MCF 10A (cell line): ENCODE data around the gene PRCD. TPM values are rescaled to one million over a fixed set of nuclear protein-coding genes. Genes with fewer than 3 reads are reported as not detected.

ENCODE experiments used
- BruUV-seq: library from RNA; stranded (reverse); fragments of 400-500 nt; replicated peaks from 2 replicates; lab custom pipeline; 2021; lab: Mats Ljungman, UMichigan
- CTCF ChIA-PET: fragments of 300-600 bp; sonication (Branson Sonifier 250); formaldehyde crosslinking; extraction: SDS; loops from one replicate; lab custom pipeline; 2021; ENCODE audit warnings: antibody characterized with exemption, inconsistent platforms; lab: Yijun Ruan, JAX
- POLR2A ChIA-PET: fragments of 300-600, 350-650 bp; sonication (Branson Sonifier 250); formaldehyde crosslinking; extraction: SDS; loops from one replicate; lab custom pipeline; 2020; ENCODE audit warnings: antibody characterized with exemption, inconsistent platforms; lab: Yijun Ruan, JAX
- DNase-seq: peaks from one replicate; pipeline ENCODE4 v3.0.0-alpha.2; 2018; ENCODE audit not compliant: unreplicated experiment
- H3K27ac Mint-ChIP-seq: one replicate; pipeline ENCODE4 v1.8.0; 2022; ENCODE audit warnings: mild to moderate bottlenecking, low read depth, mixed read lengths; ENCODE audit not compliant: unreplicated experiment
- H3K27me3 Mint-ChIP-seq: one replicate; pipeline ENCODE4 v1.8.0; 2022; ENCODE audit warnings: mixed read lengths; ENCODE audit not compliant: insufficient read depth, unreplicated experiment
- H3K36me3 Mint-ChIP-seq: one replicate; pipeline ENCODE4 v1.8.0; 2022; ENCODE audit warnings: mild to moderate bottlenecking, moderate library complexity, mixed read lengths; ENCODE audit not compliant: insufficient read depth, unreplicated experiment
- H3K4me1 Mint-ChIP-seq: one replicate; pipeline ENCODE4 v1.8.0; 2022; ENCODE audit warnings: mixed read lengths; ENCODE audit not compliant: insufficient read depth, unreplicated experiment
- H3K4me3 Mint-ChIP-seq: one replicate; pipeline ENCODE4 v1.8.0; 2022; ENCODE audit warnings: mild to moderate bottlenecking, moderate library complexity, mixed read lengths; ENCODE audit not compliant: unreplicated experiment
- H3K9me3 Mint-ChIP-seq: one replicate; pipeline ENCODE4 v1.8.0; 2022; ENCODE audit warnings: mixed read lengths; ENCODE audit not compliant: unreplicated experiment
- CTCF ChIP-seq: fragments of 200-600 bp; IDR thresholded peaks from one replicate; pipeline ENCODE4 v1.8.0; 2022; ENCODE audit warnings: antibody characterized with exemption, mild to moderate bottlenecking; ENCODE audit not compliant: unreplicated experiment
- intact Hi-C: fragments of 100-400 bp; cut with micrococcal nuclease; formaldehyde crosslinking; loops from 2 replicates; pipeline ENCODE4 v1.14.1; 2022
- total RNA-seq: library from RNA; stranded (reverse); gene quantifications from 2 replicates; pipeline ENCODE4 v1.2.3, GENCODE V29; 2022

The PRCD gene
- total RNA-seq, 1 experiment from 2014 or later: not detected

- intact Hi-C loops: no loop called here
- Mint-ChIP-seq H3K4me3 (no peak overlapping the region), H3K4me1 (peaks cover 35% of the 10 kb centered on the region), H3K27ac (no peak overlapping the region), H3K27me3 (no peaks in the 10 kb centered on the region), H3K36me3 (peaks cover 5% of the 10 kb centered on the region), H3K9me3 (no peaks in the 10 kb centered on the region)
- BruUV-seq: no TSS peak
- ChIA-PET POLR2A (interaction anchor here (1.0 kb wide), 1 partner anchor 10 kb away, joined by 3 read pairs; no protein-coding TSS in a partner anchor), CTCF (interaction anchor here (1.1 kb wide), 1 partner anchor 29 kb away, joined by 3 read pairs; the partner anchor contains the start of gene AANAT)
- TF ChIP-seq CTCF: no peak
- DNase-seq: no peak
These were observed 44.0 kb upstream of the PRCD start for GRCh38 chr17:76495663-76496400.

- ChIA-PET CTCF (interaction anchor here (1.1 kb wide), 1 partner anchor 29 kb away, joined by 3 read pairs; the partner anchor contains the start of gene AANAT), POLR2A (interaction anchor here (0.5 kb wide), 1 partner anchor 241 kb away, joined by 3 read pairs; the partner anchor contains the start of gene MFSD11)
- Mint-ChIP-seq H3K27ac (no peak overlapping the region), H3K4me1 (peaks cover 37% of the 10 kb centered on the region), H3K27me3 (no peaks in the 10 kb centered on the region), H3K36me3 (peaks cover 5% of the 10 kb centered on the region), H3K4me3 (no peak overlapping the region), H3K9me3 (no peaks in the 10 kb centered on the region)
- no TSS peak for BruUV-seq
- intact Hi-C loops: no loop called here
- DNase-seq: no peak
- TF ChIP-seq CTCF: no peak
These were observed 43.4 kb upstream of the PRCD start for GRCh38 chr17:76496464-76496863.

- CTCF ChIA-PET: interaction anchor here (0.7 to 2.4 kb wide), 5 partner anchors 9 to 89 kb away, joined by 3 to 12 read pairs (median 4); no protein-coding TSS in a partner anchor
- no peak for TF ChIP-seq CTCF
- peak overlapping the region; percentile 85 for H3K27ac Mint-ChIP-seq
These were observed 42.2 kb upstream of the PRCD start for GRCh38 chr17:76497699-76497978.

More at GRCh38 chr17:76497699-76497978, 42.2 kb upstream of the PRCD start:
- no TSS peak for BruUV-seq
- Mint-ChIP-seq H3K36me3 (peaks cover 5% of the 10 kb centered on the region), H3K27me3 (no peaks in the 10 kb centered on the region), H3K9me3 (no peaks in the 10 kb centered on the region), H3K4me1 (peaks cover 39% of the 10 kb centered on the region), H3K4me3 (peak overlapping the region; percentile 80)
- intact Hi-C loops: no loop called here
- POLR2A ChIA-PET: interaction anchor here (1.0 to 5.7 kb wide), 4 partner anchors 10 to 174 kb away, joined by 3 to 53 read pairs (median 4); partner anchors contain the start of gene UBE2O
- DNase-seq: no peak
